GM18499 (cell line): ENCODE results near the gene FAM234A.
A peak's percentile ranks its signal among the peaks of the same experiment; 100 is the strongest.
"Not testable (repeated sequence)": the region's sequence is repeated elsewhere in the genome, so short reads cannot be mapped to it uniquely, and the experiment has no call there.

Experiments used
- ATAC-seq: cut with Tn5 transposase; IDR thresholded peaks from one replicate; pipeline ENCODE4 v1.9.1; 2021; ENCODE audit warnings: moderate number of reproducible peaks; ENCODE audit not compliant: insufficient read depth, unreplicated experiment

The FAM234A gene, protein sequence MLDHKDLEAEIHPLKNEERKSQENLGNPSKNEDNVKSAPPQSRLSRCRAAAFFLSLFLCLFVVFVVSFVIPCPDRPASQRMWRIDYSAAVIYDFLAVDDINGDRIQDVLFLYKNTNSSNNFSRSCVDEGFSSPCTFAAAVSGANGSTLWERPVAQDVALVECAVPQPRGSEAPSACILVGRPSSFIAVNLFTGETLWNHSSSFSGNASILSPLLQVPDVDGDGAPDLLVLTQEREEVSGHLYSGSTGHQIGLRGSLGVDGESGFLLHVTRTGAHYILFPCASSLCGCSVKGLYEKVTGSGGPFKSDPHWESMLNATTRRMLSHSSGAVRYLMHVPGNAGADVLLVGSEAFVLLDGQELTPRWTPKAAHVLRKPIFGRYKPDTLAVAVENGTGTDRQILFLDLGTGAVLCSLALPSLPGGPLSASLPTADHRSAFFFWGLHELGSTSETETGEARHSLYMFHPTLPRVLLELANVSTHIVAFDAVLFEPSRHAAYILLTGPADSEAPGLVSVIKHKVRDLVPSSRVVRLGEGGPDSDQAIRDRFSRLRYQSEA

GRCh38 chr16:234468-235305 lies at the start of gene FAM234A:
TSS of gene FAM234A (plus strand) at chr16:234821. CDS start at chr16:254414, 19,593 bp downstream.
- ATAC-seq, result peak; percentile 61

GRCh38 chr16:185213-185612 lies 49.4 kb upstream of the FAM234A start:
- no peak for ATAC-seq

GRCh38 chr16:185691-186090 lies 48.9 kb upstream of the FAM234A start:
- ATAC-seq, result no peak

GRCh38 chr16:187330-187729 lies 47.3 kb upstream of the FAM234A start:
- ATAC-seq, result no peak

- ATAC-seq, result no peak
These were observed 45.9 kb upstream of the FAM234A start for GRCh38 chr16:188674-189073.

DNA sequence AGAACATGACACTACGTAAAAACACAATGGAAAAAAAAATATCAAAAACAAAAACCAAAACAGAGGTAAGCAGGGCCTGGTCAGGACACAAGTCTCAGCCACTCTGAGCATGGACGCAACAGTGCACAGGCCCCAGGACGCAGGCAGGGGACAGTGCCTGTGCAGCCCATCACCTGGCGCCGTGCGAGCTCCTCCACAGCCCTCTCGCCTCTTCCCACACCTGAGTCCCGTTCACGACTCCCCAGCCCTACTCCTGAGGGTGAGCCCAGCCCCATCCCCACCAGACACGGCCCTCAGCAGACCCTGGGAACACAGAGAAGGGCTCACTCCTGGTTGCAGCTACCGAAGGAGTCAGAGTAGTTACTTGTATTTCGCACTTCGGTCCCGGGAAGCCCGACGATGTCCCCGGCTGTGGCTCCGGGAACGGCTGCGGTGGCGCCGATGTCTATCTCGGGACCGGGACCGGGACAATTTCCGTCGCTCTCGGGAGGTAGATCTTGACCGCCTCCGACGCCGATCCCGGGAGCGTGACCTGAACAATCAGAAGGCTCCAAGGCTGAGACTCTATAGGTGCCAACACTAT lies 44.9 kb upstream of the FAM234A start:
- ATAC-seq, result no peak

GRCh38 chr16:191831-192230 lies 42.8 kb upstream of the FAM234A start:
- no peak for ATAC-seq

- no peak for ATAC-seq
These were observed 41.9 kb upstream of the FAM234A start for GRCh38 chr16:192686-193085.

DNA sequence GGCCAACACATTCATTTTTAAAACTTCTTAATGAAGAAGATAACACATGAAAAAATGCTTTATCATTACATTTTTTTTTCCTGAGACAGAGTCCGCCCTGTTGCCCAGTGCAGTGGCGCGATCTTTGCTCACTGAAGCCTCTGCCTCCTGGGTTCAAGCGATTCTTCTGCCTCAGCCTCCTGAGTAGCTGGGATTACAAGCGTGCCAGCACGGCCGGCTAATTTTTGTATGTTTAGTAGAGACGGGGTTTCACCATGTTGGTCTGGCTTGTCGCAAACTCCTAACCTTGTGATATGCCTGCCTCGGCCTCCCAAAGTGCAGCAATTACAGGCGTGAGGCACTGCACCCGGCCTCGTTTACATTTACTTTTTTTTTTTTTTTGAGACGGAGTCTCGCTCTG lies 41.2 kb upstream of the FAM234A start:
- no peak for ATAC-seq

- ATAC-seq, result no peak
These were observed 40.1 kb upstream of the FAM234A start for GRCh38 chr16:194516-194915.

DNA sequence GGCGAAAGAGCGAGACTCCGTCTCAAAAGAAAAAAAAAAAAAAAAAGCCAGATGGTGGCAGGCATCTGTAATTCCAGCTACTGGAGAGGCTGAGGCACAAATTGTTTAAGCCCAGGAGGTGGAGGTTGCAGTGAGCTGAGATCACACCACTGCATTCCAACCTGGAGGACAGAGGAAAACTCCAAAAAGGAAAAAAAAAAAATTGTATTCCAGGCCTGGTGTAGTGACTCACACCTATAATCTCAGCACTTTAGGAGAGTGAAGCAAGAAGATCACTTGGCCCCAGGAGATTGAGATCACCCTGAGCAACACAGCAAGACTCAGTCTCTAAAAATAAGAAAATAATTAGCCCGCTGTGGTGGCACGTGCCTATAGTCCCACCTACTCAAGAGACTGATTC lies 34.2 kb upstream of the FAM234A start:
- ATAC-seq, result no peak

GRCh38 chr16:203246-203645 lies 31.4 kb upstream of the FAM234A start:
- no peak for ATAC-seq

GRCh38 chr16:204046-204445 lies 30.6 kb upstream of the FAM234A start:
- ATAC-seq, result not testable (repeated sequence)

DNA sequence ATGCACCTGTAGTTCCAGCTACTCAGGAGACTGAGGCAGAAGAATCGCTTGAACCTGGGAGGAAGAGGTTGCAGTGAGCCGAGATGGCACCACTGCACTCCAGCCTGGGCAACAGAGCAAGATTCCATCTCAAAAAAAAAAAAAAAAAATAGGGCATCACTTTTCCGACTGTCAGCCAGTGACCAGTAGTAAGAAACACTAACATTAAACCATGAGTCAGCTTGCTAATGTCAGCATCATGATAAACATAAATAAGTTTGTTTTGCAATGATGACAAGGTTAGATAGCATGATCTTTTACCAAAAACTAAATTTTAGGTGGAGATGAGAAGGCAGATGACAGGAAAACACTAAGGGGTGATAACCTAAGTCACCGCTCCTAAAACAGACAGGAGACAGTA lies 25.3 kb upstream of the FAM234A start:
- ATAC-seq, result not testable (repeated sequence)

DNA sequence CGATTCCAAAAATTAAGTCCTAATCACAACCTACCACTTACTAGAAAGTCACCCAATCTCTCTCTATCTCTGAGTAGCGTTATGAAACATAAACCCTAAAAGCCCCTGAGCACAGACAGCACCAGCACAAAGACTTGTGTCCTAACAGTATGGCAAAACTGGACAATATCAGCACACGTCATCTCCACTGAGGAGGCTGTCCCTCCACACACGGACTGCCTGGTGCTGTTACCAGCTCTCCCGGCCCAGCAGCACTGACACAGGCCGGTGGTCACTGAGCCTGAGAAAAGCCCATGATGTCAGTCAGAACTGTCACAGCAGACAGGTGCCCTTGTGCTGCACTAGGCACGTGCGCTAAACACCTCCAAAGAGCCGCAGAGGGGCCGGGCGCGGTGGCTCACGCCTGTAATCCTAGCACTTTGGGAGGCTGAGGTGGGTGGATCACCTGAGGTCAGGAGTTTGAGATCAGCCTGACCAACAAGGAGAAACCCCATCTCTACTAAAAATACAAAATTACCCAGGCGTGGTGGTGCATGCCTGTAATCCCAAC lies 22.9 kb upstream of the FAM234A start:
- ATAC-seq, result not testable (repeated sequence)

GRCh38 chr16:212999-213398 lies 21.6 kb upstream of the FAM234A start:
- no peak for ATAC-seq

DNA sequence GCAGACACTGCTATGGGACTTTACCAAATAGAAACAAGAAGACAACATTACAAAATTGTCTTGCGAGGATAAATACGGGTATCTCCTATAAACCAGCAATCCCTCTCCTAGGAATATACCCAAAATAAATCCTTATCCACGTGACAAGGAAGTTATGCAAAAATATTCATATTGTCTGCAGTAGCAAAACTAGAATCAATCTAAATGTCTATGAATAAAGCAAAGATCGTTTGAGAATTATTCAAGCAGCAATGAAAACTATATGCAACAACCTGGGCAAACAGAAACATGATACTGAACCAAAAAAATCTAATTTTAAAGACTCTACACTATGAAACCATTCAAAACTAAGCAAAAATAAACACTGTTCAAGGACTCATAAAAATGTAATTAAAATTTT lies 14.6 kb upstream of the FAM234A start:
- ATAC-seq, result no peak

DNA sequence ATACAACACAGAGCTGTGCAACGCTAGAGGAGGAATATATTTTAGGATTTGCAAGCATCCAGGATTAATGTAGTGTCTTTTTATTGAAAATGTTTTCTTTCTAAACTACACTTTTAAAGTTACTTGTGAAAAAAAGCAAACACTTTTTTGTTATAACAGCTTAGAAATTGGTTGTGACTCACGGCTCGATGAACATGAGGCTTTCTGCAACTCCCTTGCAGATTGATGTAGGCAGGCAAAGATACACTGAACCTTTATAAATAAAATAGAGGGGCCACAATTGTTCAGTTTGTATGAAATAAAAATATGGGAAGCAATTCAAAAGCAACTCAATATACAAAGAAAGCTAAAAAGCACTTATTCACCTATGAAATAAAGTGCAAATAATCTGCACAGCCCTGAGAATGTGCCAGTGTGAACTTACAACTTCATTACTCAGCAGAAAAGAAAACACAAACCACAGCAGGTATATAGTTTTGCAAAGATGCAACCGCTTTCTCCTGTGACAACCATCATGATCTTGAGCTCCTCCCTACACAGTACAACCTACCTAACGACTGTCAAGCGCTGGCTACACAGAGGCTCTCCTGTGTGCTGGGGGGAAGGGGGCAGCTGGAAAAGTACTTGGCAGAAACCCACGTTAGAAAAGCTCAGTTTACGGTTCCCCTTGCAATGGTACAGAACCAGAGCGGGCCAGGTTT lies 6.3 kb upstream of the FAM234A start:
- no peak for ATAC-seq

DNA sequence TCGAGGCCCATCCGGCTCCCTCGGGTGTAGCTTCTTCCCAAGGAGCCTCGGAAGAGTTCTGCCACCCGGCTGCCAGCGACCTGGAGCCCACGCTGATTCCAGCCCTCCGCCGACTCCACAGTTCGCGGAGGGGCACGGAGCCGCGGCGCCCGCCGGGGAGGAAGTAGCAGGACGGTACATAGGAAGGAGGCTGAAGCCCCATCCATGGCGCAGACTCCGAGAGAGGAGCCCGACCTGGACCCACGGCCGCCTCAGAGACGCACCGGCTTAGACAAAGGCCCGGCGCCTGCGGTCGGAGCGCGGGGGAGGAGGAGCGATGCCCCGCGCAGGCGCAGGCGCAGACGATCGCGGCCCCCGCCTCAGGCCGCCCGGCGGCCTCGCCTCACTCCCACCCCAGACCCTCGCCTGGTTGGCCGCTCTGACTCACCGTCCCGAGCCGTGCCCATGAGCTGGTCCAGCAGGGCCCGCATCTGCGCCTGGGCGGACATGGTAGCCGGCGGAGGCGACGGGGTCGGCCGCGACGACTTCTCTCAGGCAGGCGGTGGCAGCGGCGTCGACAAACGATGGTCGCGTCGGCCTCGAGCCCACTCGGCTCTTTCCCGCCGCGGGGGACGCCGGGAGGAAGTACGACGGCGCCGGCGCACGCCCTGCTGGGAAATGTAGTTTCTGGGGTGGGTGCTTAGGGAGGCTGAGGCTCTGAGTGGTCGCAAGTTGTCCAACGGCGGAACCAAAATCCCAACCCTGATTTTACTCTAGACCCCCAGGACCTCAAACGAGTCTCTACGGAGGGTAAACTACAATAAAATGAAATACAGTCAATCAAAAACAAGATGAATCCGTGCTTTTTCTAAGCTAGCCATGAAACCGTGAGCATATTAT lies 5.5 kb upstream of the FAM234A start, which contains the start of gene LUC7L:
Gene LUC7L, minus strand, starts transcription at position 598 of the 879 bp plus-strand sequence. Its CDS starts 110 bp downstream, at position 488.
- no peak for ATAC-seq
